ENCODE data around the gene MEGF11.

DNA sequence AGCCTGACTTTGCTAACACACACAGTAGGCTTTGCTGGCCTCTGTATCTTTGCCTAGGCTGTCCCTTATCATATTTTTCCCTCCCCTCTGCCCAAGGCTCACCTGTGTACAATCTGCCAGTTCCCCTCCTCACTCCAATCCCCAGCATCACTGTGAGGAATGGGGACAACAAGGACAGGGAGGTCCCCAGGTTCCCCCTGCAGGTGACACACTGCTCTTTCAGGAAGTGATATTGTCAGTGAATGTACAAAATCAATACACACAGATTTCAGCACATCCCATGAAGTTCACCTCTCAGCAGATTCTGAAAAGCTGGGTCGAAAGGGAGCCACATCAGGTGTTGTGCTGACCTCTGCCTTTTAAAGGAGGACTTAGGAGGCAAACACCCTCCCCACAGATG, 206.8 kb downstream of the MEGF11 start:
- TF ChIP-seq, protein P1, sequence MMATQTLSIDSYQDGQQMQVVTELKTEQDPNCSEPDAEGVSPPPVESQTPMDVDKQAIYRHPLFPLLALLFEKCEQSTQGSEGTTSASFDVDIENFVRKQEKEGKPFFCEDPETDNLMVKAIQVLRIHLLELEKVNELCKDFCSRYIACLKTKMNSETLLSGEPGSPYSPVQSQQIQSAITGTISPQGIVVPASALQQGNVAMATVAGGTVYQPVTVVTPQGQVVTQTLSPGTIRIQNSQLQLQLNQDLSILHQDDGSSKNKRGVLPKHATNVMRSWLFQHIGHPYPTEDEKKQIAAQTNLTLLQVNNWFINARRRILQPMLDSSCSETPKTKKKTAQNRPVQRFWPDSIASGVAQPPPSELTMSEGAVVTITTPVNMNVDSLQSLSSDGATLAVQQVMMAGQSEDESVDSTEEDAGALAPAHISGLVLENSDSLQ (IDR thresholded peaks at IDR 0.05), result no peak
- TF ChIP-seq BHLHE40 (IDR thresholded peaks at IDR 0.05; ENCODE audit: borderline replicate concordance), result no peak
- TF ChIP-seq SP1 (IDR thresholded peaks at IDR 0.05), result no peak
- no peak for TF ChIP-seq ZNF384 (IDR thresholded peaks at IDR 0.05)
- no peak for TF ChIP-seq SUZ12 (IDR thresholded peaks at IDR 0.05)
- TF ChIP-seq FOXA1 (IDR thresholded peaks at IDR 0.05), result no peak
- no peak for TF ChIP-seq ELF4 (IDR thresholded peaks at IDR 0.05)
- no peak for TF ChIP-seq ARNT (IDR thresholded peaks at IDR 0.05)
- no peak for TF ChIP-seq HDGF (IDR thresholded peaks at IDR 0.05; ENCODE audit: borderline replicate concordance)
- TF ChIP-seq FOXM1 (IDR thresholded peaks at IDR 0.05; ENCODE audit: borderline replicate concordance), result no peak
- no peak for TF ChIP-seq FOXK2 (IDR thresholded peaks at IDR 0.05)
- TF ChIP-seq NFRKB (IDR thresholded peaks at IDR 0.05), result no peak
- no peak for TF ChIP-seq LEF1 (IDR thresholded peaks at IDR 0.05; ENCODE audit: borderline replicate concordance)
- TF ChIP-seq L3MBTL2 (conservative IDR thresholded peaks at IDR 0.05), result no peak
